ENCODE measurements around the gene HSD11B2.

DNA sequence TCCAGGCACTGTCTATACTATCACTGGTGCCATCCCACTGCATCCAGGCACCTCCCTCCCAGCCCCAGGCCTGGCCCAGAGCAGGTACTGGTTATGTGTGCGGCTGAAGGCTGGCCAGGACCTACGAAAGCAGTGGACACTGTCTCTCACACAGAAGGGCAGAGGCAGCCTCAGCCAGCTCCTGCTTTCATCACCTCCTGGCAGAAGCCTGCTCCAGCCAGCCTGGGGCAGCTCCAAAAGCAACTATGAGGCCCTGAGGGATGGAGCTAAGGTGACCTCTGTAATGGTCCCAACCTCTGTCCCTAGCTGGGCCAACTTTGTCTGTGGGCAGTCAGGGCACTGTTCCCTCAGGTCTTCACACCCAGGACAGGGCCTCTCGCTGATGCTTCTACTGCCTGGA, 18.8 kb downstream of the HSD11B2 start:
- TF ChIP-seq POLR2A (IDR thresholded peaks at IDR 0.05; ENCODE audit: extremely low read depth, insufficient read length), result no peak
- TF ChIP-seq CTCF (IDR thresholded peaks at IDR 0.05; ENCODE audit: low read depth, low read length), result no peak
- TF ChIP-seq MYC (IDR thresholded peaks at IDR 0.05; ENCODE audit: low read depth, low read length), result no peak
- TF ChIP-seq MAX (IDR thresholded peaks at IDR 0.05; ENCODE audit: low read depth, low read length), result no peak

Measured in NB4 (cell line).